HG03175 (cell line): ENCODE results near the gene CLCN1.

Experiments used
- ATAC-seq: cut with Tn5 transposase; IDR thresholded peaks from one replicate; pipeline ENCODE4 v1.9.1; 2021; ENCODE audit warnings: mild to moderate bottlenecking, moderate library complexity; ENCODE audit not compliant: unreplicated experiment

The CLCN1 gene

GRCh38 chr7:143331179-143331801 lies 15.4 kb downstream of the CLCN1 start:
- no peak for ATAC-seq

GRCh38 chr7:143334244-143334643 lies 18.3 kb downstream of the CLCN1 start:
- ATAC-seq, result no peak

DNA sequence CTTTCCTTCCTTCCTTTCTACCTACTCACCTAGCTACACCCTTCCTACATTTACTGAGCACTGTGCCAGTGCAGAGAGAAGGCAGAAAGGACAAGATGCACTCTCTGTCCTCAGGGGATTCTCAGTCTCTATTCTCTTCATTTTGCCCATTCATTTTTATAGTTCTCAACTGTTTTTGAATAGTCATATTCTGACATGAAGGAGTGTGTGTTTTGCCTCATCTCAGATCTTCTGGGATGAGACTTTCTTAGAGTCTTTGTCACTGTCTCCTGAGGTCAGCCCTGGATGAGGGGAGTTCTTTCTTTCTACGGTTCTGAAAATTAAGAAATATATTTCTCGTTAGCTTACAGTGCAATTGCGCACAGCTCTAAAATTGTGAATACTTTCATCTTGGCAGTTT lies 21.3 kb downstream of the CLCN1 start:
- no peak for ATAC-seq

- no peak for ATAC-seq
Measured at GRCh38 chr7:143341842-143342241, 25.9 kb downstream of the CLCN1 start.

DNA sequence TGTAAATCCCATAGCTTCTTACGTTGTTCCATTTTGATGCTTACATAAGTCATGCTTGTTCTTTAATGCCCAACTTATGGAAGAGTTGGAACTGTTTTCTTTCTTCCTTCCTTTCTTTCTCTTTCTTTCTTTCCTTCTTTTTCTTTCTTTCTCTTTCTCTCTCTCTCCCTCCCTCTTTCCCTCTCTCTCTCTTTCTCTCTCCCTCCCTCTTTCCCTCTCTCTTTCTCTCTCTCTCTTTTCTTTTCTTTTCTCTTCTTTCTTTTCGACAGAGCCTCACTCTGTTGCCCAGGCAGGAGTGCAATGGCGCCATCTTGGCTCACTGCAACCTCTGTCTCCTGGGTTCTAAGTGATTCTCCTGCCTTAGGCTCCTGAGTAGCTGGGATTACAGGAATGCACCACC lies 27.7 kb downstream of the CLCN1 start:
- ATAC-seq, result no peak

- peak; percentile 76 for ATAC-seq
Measured at GRCh38 chr7:143345428-143345900, 29.6 kb downstream of the CLCN1 start.

DNA sequence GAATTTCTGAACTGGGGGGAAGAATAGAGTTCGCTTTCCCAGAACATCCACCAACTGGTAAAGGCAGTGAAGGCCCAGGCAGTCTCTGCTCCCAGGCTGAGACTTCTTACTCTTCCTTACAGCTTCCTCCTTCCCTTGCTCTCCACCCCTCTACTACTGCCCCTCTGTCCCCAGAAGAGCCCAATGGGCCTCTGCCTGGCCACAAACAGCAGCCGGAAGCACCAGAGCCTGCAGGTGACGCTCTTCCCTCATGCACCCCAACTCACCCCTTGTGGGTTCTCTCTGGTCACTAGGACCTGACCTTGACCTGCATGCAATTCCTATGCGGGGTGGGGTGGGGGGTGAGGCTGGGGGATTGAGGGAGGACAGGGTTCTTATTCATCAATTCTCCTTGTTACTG lies 30.1 kb downstream of the CLCN1 start:
- no peak for ATAC-seq

- no peak for ATAC-seq
Measured at GRCh38 chr7:143347950-143348349, 32.0 kb downstream of the CLCN1 start.

GRCh38 chr7:143351060-143351459 lies 35.1 kb downstream of the CLCN1 start:
- no peak for ATAC-seq

GRCh38 chr7:143351574-143351973 lies 35.7 kb downstream of the CLCN1 start:
- ATAC-seq, result no peak

- no peak for ATAC-seq
Measured at GRCh38 chr7:143352531-143353002, 36.7 kb downstream of the CLCN1 start.

- ATAC-seq, result no peak
Measured at GRCh38 chr7:143354376-143354775, 38.5 kb downstream of the CLCN1 start.

DNA sequence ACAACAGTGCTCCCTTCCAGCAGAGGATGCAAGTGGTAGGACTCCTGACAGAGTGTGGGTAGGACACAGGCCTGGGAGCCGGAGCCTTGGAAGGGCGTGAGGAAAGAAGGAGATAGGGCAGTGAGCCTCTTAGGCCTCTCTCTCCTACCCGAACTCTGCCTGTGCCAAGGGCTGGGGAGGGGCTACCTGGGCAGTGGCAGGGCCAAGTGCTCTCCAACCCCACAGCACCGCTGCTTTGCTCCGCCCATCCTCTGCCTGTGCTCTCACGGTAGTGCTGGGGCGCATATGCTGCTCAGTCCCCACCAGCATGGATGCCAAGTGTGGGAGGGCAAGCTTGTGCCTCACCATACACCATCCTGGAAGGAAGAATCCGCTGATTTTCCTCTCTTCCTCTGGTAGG lies 39.1 kb downstream of the CLCN1 start:
- no peak for ATAC-seq

- no peak for ATAC-seq
Measured at GRCh38 chr7:143355450-143356385, 39.8 kb downstream of the CLCN1 start.

- no peak for ATAC-seq
Measured at GRCh38 chr7:143356414-143357050, 40.6 kb downstream of the CLCN1 start.

DNA sequence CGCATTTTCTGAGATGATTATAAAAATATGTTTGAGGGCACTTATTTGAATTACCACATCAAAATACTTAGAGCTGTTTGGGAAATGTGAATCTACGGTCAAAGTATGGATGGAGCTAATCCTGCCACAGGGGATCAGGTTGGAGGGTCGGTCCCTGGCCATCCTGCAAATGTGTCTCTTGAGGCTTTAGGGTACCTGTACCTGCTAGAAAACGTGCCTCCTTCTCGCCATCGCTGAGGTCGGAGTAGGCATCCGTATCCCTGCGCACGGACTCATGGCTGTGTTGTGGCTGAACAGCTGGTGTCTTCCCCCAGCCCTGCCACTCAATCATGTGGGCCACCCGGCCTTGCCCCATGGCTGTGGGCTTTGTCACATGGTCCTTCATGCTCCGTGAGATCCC lies 42.7 kb downstream of the CLCN1 start:
- ATAC-seq, result no peak

DNA sequence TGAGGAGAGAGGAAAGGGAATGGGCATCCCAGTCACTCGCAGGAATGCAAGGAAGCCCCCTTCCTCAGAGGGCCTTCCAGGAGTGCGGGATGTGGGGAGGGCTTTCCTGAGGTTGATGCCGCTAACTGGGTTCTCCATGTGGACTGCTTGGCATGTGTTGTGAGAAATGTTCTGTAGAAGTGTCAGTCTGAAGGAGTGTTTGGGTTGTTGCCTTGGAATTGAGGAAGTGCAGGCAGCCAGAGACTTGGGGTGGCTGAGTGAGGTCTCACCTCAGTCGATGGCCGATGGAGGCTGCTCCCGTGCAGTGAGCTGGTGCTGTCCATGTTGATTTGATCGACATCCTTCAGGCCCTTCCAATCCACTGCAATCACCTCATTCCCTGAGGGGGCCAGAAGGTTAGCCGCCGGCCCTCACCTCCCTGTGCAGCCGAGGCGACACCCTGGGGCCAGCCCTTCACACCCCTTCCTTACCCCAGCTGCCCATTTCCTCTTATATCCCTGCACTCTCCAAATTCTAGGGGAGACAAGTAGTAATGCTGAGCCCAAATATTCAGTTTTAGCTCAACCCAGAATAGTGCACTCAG lies 44.0 kb downstream of the CLCN1 start:
- no peak for ATAC-seq

GRCh38 chr7:143360788-143361551 lies 45.1 kb downstream of the CLCN1 start:
- ATAC-seq, result no peak

GRCh38 chr7:143361552-143362130 lies 45.7 kb downstream of the CLCN1 start:
- ATAC-seq, result no peak
